Spleen (tissue), 11 donors: Measurements from ENCODE around the gene RGS19. TPM values are rescaled to one million over a fixed set of nuclear protein-coding genes. Genes with fewer than 3 reads are reported as not detected.

Experiments used
- DNase-seq: peaks from one replicate; pipeline ENCODE4 v3.0.0-alpha.2; 2020
- H3K27ac ChIP-seq, 8 donors: fragments of 200-600 bp; sonication (generic) in 7 of 8; 1 replicate in 4 of 8; 2 replicates in 4 of 8; pipeline versions ENCODE4 v1.5.0 to v1.8.0; 2016 to 2021; ENCODE audit warnings: inconsistent platforms in 4 of 8, mild to moderate bottlenecking in 4 of 8, moderate library complexity in 1 of 8
- H3K27me3 ChIP-seq, 7 donors: fragments of 200-600 bp; sonication (generic) in 6 of 7; replicated peaks in 1 of 7; 1 replicate in 4 of 7; 2 replicates in 3 of 7; pipeline versions ENCODE4 v1.5.0 to v1.8.0; 2016 to 2021; ENCODE audit warnings: inconsistent platforms in 3 of 7, mild to moderate bottlenecking in 1 of 7
- H3K36me3 ChIP-seq, 6 donors: fragments of 200-600 bp; sonication (generic) in 5 of 6; 1 replicate in 4 of 6; 2 replicates in 2 of 6; pipeline versions ENCODE4 v1.5.0 to v1.8.0; 2016 to 2021; ENCODE audit warnings: inconsistent platforms in 2 of 6
- H3K4me1 ChIP-seq, 6 donors: fragments of 200-600 bp; sonication (generic) in 5 of 6; 1 replicate in 3 of 6; 2 replicates in 3 of 6; pipeline versions ENCODE4 v1.5.0 to v1.8.0; 2016 to 2021; ENCODE audit warnings: inconsistent platforms in 3 of 6
- H3K4me3 ChIP-seq, 8 donors: fragments of 200-600 bp; sonication (generic) in 7 of 8; 1 replicate in 4 of 8; 2 replicates in 4 of 8; pipeline versions ENCODE4 v1.5.0 to v1.8.0; 2016 to 2021; ENCODE audit warnings: inconsistent platforms in 4 of 8, mild to moderate bottlenecking in 4 of 8, moderate library complexity in 2 of 8
- H3K9me3 ChIP-seq, 8 donors: fragments of 200-600 bp; sonication (generic) in 7 of 8; 1 replicate in 4 of 8; 2 replicates in 4 of 8; pipeline versions ENCODE4 v1.5.0 to v1.8.0; 2016 to 2021; ENCODE audit warnings: inconsistent platforms in 4 of 8
- CTCF ChIP-seq, 11 experiments: fragments of 200-600 bp in 7 of 11; fragments of 450-650 bp in 4 of 11; sonication (generic) in 4 of 11; IDR thresholded peaks in 8 of 11; conservative IDR thresholded peaks in 3 of 11; 1 replicate in 7 of 11; 2 replicates in 4 of 11; pipeline versions ENCODE4 v1.4.0 to v1.8.0; 2016 to 2021; ENCODE audit warnings: antibody characterized with exemption in 11 of 11, inconsistent platforms in 4 of 11, mild to moderate bottlenecking in 1 of 11
- POLR2A ChIP-seq, 3 donors: fragments of 450-650 bp; IDR thresholded peaks; one replicate each; pipeline ENCODE4 v1.5.1; 2017; ENCODE audit warnings: antibody characterized with exemption in 3 of 3, mild to moderate bottlenecking in 1 of 3
- POLR2AphosphoS5 ChIP-seq, 3 donors: sonication (generic); formaldehyde crosslinking; IDR thresholded peaks; one replicate each; pipeline ENCODE4 v1.5.1; 2017; ENCODE audit warnings: antibody characterized with exemption in 3 of 3
- WGBS, 5 donors: extraction: QIAGEN DNeasy Blood & Tissue Kit in 3 of 5; methylation state at CpG; one replicate each; pipeline versions ENCODE4 v1.1.5 to v1.1.7; 2013 to 2018; 5-methylcytosine and 5-hydroxymethylcytosine counted together
- intact Hi-C: fragments of 100-400 bp; cut with DNase I; formaldehyde crosslinking; loops from one replicate; pipeline ENCODE4 v1.15.0; 2023; ENCODE audit warnings: low total_unique reads
- polyA plus RNA-seq, 3 donors: library from polyadenylated mRNA; stranded (reverse); fragments of 200-250 nt; gene quantifications; one replicate each; pipeline ENCODE4 v1.2.1, GENCODE V29; 2013
- total RNA-seq, 7 donors: library from RNA; depleted of rRNA in 3 of 7; stranded (reverse); fragments of >200 nt in 3 of 7; fragmentation: NEBNext Ultra II Directional in 4 of 7; extraction: Animal tissue kit (Norgen Biotek cat#: 25700) in 4 of 7; gene quantifications; one replicate each; pipeline versions ENCODE4 v1.1.0 to v1.2.1, GENCODE V29; 2016 to 2021
- donor health status: healthy with polysubstance abuse.
- donor health status: DM: no; HTN: no; CAD: no; lungs with moderate emphysema.
- donor health status: DM: no; HTN: no; CAD: no.
- donor health status: Bipolar disorder and iron deficiency.
- donor health status: healthy.
- donor health status: DM: no; HTN: no; CAD: no.
- donor health status: DM: yes; HTN: yes; CAD: no.

Gene RGS19
- total and polyA plus RNA-seq, 10 donors: 80.4 to 186 (median 102) TPM

- peaks cover 0 to 55% (median 28%) of the 10 kb centered on the region in 7 donors for H3K27me3 ChIP-seq
- peak; percentile 35 to 93 (median 84) for TF ChIP-seq CTCF (IDR thresholded peaks at IDR 0.05 in 8 of 11, conservative IDR thresholded peaks at IDR 0.05 in 3 of 11)
- TF ChIP-seq POLR2AphosphoS5 (IDR thresholded peaks at IDR 0.05): peak in 1 of 3 donors; percentile 47
- no peak for TF ChIP-seq POLR2A (IDR thresholded peaks at IDR 0.05)
- 5 to 16% (median 7%) methylated on average over 20 to 64 of the region's 64 CpGs for WGBS, 5 donors
Measured at GRCh38 chr20:64101731-64102621, 22.7 kb upstream of the RGS19 start.

GRCh38 chr20:64100946-64101688 is 21.8 kb upstream of the RGS19 start:
- peak; percentile 34 for DNase-seq
- intact Hi-C loops: no loop called here
- WGBS, 5 donors: 77 to 92% (median 88%) methylated on average over 9 of the region's 9 CpGs
- Histone ChIP-seq H3K4me1 (peaks cover 5 to 36% (median 23%) of the 10 kb centered on the region in 6 donors), H3K27ac (peak overlapping the region in 1 of 8 donors; percentile 70), H3K27me3 (peaks cover 0 to 49% (median 28%) of the 10 kb centered on the region in 7 donors), H3K9me3 (no peaks in the 10 kb centered on the region), H3K4me3 (peak overlapping the region in 1 of 8 donors; percentile 73), H3K36me3 (peaks cover 0 to 40% (median 13%) of the 10 kb centered on the region in 6 donors)
- no peak for TF ChIP-seq POLR2A (IDR thresholded peaks at IDR 0.05)
- TF ChIP-seq CTCF (IDR thresholded peaks at IDR 0.05 in 8 of 11, conservative IDR thresholded peaks at IDR 0.05 in 3 of 11): no peak
- TF ChIP-seq POLR2AphosphoS5 (IDR thresholded peaks at IDR 0.05): no peak

More at GRCh38 chr20:64101731-64102621, 22.7 kb upstream of the RGS19 start:
- Histone ChIP-seq H3K36me3 (peaks cover 0 to 31% (median 13%) of the 10 kb centered on the region in 6 donors), H3K4me1 (peaks cover 5 to 36% (median 23%) of the 10 kb centered on the region in 6 donors), H3K9me3 (no peaks in the 10 kb centered on the region), H3K27ac (peak overlapping the region in 2 of 8 donors; percentile 3 to 40), H3K4me3 (peak overlapping the region; percentile 21 to 73 (median 42))
- intact Hi-C loops: no loop called here
- DNase-seq: peak; percentile 91

GRCh38 chr20:64100566-64100888 is 21.2 kb upstream of the RGS19 start:
- Histone ChIP-seq H3K4me3 (no peak overlapping the region), H3K27me3 (peaks cover 0 to 47% (median 28%) of the 10 kb centered on the region in 7 donors), H3K27ac (peak overlapping the region in 2 of 8 donors; percentile 4 to 70), H3K36me3 (peaks cover 0 to 43% (median 13%) of the 10 kb centered on the region in 6 donors), H3K9me3 (no peaks in the 10 kb centered on the region), H3K4me1 (peaks cover 5 to 36% (median 23%) of the 10 kb centered on the region in 6 donors)
- DNase-seq: no peak
- intact Hi-C loops: no loop called here
- WGBS, 5 donors: 67 to 82% (median 72%) methylated on average over 3 to 4 of the region's 4 CpGs
- TF ChIP-seq POLR2AphosphoS5 (IDR thresholded peaks at IDR 0.05) (no peak), CTCF (IDR thresholded peaks at IDR 0.05 in 8 of 11, conservative IDR thresholded peaks at IDR 0.05 in 3 of 11) (no peak), POLR2A (IDR thresholded peaks at IDR 0.05) (no peak)
